BE2C (cell line): ENCODE data around the gene C9orf78.
A peak's percentile ranks its signal among the peaks of the same experiment; 100 is the strongest.

Experiments used
- DNase-seq: peaks from one replicate; pipeline ENCODE4 v3.0.0-alpha.2; 2020
- H3K27me3 ChIP-seq: fragments of 250-450 bp; sonication (Bioruptor Pico); 2 replicates; pipeline ENCODE4 v1.5.1; 2020; ENCODE audit warnings: mild to moderate bottlenecking
- H3K36me3 ChIP-seq: fragments of 250-450 bp; sonication (Bioruptor Pico); 2 replicates; pipeline ENCODE4 v1.5.1; 2020; ENCODE audit warnings: mild to moderate bottlenecking
- H3K4me1 ChIP-seq: fragments of 250-450 bp; sonication (Bioruptor Pico); 2 replicates; pipeline ENCODE4 v1.5.1; 2020
- H3K4me3 ChIP-seq: 2 replicates; pipeline ENCODE4 v1.5.1; 2011; ENCODE audit warnings: low read depth, low read length
- H3K9me3 ChIP-seq: fragments of 250-450 bp; sonication (Bioruptor Pico); 2 replicates; pipeline ENCODE4 v1.5.1; 2020
- TF ChIP-seq, protein P1 (sequence below): IDR thresholded peaks from 2 replicates; pipeline ENCODE4 v1.5.1; 2012; ENCODE audit warnings: mild to moderate bottlenecking, low read depth, low read length

Gene C9orf78

DNA sequence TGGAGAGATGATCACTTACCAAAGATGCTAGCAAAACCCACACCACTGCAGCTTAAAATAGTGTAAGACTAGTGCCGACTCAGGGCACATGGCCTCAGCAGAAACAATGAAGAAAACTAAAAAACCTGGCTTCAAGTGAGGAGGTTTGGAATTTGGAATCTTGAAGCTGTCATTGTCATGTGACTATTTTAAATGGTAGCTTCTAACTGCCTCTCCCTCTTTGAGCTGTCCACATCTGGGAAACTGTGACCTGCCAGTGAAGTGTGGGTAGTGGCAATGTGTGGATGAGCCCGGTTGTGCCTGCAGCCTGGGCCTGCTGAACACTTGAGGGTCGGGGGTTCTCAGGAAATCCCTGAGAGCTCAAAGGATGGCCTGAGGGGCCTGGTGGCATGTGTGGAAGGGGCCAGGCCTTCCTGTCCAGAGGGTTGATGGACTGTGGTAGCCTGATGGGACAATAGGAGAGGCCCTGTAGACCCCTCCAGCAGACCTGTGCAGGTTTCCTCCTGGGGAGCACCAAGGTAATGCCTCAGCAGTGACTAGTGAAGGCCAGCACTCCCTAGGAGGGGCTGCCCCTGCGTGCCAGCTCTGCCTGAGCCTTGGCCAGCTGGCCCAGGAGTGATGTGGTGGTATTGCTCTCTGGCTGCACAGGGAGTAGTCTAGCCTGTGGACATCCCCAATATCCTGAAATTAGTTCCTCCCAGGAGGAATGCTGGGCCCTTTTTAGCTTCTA, 13.8 kb upstream of the C9orf78 start:
- DNase-seq = no peak
- H3K4me1 ChIP-seq = peaks cover 15% of the 10 kb centered on the region
- peaks cover 15% of the 10 kb centered on the region for H3K36me3 ChIP-seq
- no peaks in the 10 kb centered on the region for H3K27me3 ChIP-seq
- TF ChIP-seq, protein P1, sequence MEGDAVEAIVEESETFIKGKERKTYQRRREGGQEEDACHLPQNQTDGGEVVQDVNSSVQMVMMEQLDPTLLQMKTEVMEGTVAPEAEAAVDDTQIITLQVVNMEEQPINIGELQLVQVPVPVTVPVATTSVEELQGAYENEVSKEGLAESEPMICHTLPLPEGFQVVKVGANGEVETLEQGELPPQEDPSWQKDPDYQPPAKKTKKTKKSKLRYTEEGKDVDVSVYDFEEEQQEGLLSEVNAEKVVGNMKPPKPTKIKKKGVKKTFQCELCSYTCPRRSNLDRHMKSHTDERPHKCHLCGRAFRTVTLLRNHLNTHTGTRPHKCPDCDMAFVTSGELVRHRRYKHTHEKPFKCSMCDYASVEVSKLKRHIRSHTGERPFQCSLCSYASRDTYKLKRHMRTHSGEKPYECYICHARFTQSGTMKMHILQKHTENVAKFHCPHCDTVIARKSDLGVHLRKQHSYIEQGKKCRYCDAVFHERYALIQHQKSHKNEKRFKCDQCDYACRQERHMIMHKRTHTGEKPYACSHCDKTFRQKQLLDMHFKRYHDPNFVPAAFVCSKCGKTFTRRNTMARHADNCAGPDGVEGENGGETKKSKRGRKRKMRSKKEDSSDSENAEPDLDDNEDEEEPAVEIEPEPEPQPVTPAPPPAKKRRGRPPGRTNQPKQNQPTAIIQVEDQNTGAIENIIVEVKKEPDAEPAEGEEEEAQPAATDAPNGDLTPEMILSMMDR = no peak
- H3K9me3 ChIP-seq = no peaks in the 10 kb centered on the region
- H3K4me3 ChIP-seq = no peak overlapping the region

DNA sequence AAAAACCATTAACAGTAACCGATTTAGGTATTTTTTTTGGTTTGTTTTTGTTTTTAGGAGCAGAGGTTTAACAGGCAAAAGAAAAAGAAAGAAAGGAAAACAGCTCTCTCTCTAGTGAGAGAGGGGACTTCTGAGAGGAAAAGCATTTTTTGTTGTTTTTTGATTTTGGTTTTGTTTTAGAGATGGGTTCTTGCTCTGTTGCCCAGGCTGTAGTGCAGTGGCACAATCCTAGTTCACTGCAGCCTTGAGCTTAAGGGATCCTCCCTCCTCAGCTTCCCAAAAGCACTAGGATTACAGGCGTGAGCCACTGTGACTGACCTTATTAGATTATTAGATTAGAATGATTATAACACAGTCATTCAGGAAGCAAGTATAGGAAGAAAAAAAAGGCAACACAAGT, 10.3 kb upstream of the C9orf78 start:
- TF ChIP-seq, protein P1 = no peak
- H3K27me3 ChIP-seq = no peaks in the 10 kb centered on the region
- H3K4me1 ChIP-seq = peaks cover 26% of the 10 kb centered on the region
- H3K9me3 ChIP-seq = no peaks in the 10 kb centered on the region
- H3K4me3 ChIP-seq = no peak overlapping the region
- peaks cover 4% of the 10 kb centered on the region for H3K36me3 ChIP-seq
- no peak for DNase-seq

DNA sequence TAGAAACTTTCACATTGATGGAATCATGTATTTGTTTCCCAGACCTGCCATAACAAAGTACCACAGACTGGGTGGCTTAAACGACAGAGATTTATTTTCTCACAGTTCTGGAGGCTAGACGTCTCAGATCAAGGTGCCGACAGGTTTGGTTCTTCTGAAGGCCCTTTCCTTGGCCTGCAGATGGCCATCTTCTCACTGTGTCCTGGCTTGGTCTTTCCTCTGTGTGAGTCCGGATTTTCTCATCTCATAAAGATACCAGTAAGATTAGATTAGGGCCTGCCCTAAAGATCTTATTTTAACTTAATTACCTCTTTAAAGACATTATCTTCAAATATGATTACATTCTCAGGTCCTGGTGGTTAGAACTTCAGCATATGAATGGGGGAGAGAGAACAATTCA, 6.0 kb upstream of the C9orf78 start:
- no peaks in the 10 kb centered on the region for H3K36me3 ChIP-seq
- no peak for DNase-seq
- no peaks in the 10 kb centered on the region for H3K9me3 ChIP-seq
- no peaks in the 10 kb centered on the region for H3K27me3 ChIP-seq
- TF ChIP-seq, protein P1 = peak; percentile 19
- H3K4me1 ChIP-seq = peaks cover 37% of the 10 kb centered on the region
- H3K4me3 ChIP-seq = no peak overlapping the region

DNA sequence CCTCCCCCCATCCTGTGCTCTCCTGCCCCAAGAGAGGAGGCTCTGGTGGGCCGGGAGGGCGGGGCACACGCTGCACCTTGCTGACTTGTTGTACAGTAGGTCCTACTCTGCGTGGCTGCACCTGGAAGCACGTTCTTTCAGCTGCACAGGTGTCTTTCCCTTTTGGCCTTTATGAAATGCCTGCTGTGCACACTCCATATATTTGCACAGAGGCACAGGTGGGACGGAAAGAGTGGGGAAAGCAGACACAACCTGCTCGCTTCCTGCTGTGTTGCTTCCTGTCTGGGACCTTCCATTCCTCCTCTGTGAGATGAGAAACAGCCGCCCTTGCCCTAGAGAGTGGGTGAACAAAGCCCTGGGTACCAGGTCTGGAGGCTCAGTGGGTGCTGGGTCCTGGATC, 5.0 kb upstream of the C9orf78 start:
- H3K4me3 ChIP-seq = no peak overlapping the region

DNA sequence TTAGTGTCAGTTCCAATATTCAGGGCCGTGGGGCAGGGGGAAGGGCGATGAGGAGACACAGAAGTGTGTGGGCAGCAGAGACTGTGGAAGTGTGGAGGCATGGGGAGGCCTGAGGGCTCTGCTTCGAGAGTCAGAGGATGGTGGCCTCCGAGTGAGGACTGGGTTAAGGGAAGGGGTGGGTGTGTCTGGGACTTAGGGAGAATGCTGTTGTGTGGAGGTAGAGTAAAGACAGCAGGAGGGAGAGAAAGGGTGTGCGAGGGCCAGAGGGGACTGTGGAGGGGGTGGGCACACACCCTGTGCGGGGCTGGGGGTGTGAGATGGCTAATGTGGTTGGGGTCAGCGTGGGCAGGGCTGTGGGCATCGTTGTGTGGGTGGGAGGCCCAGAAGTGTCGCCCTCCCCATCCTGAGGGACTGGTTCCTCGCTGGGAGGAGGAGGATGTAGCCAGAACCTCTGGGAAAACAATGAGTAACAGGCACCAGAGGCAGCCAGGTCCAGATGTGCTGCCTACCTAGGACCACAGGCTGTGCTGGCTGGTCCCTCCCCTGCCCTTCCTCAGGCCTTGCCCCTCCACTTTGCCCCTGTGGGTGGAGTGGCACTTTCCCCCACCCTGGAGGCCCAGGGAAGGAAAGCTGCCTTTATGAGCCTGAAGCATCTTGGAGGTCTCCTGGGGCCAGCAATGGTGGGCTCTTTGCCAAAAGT, 4.4 kb upstream of the C9orf78 start:
- H3K9me3 ChIP-seq = no peaks in the 10 kb centered on the region
- TF ChIP-seq, protein P1 = no peak
- no peaks in the 10 kb centered on the region for H3K27me3 ChIP-seq
- DNase-seq = peak; percentile 38
- H3K4me1 ChIP-seq = peaks cover 27% of the 10 kb centered on the region
- no peak overlapping the region for H3K4me3 ChIP-seq
- H3K36me3 ChIP-seq = no peaks in the 10 kb centered on the region

More for the DNA sequence above, 5.0 kb upstream of the C9orf78 start:
- Histone ChIP-seq H3K27me3 (no peaks in the 10 kb centered on the region), H3K9me3 (no peaks in the 10 kb centered on the region), H3K4me1 (peaks cover 29% of the 10 kb centered on the region), H3K36me3 (no peaks in the 10 kb centered on the region)
- no peak for DNase-seq
- TF ChIP-seq, protein P1 = no peak

DNA sequence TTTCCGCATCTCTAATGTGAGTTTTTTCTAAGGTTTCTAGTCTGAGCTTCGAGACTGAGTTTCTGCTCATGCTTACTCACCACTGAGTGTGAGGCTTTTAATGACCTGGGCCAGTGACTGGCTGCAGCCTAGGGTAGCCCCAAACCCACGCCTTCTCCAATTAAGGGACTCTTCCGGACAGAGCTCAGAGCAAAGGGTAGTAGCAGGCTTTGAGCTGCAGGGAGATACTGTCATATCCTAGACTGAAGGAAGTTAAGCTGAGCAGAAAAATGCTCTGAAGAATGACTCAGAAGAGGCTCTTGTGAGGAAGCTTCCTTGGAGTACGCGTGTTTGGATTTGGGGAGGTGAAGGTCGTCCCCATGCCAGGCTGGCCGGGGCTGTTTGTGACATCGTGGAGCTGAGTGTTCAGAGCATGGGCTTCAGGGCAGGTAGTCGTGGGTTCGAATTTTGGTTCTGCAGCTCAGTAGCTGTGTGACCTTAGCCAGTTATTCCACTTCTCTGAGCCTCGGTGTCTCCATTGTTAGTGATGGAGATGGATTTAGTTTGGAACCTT, 3.7 kb upstream of the C9orf78 start:
- Histone ChIP-seq H3K9me3 (no peaks in the 10 kb centered on the region), H3K4me3 (no peak overlapping the region), H3K27me3 (no peaks in the 10 kb centered on the region), H3K36me3 (no peaks in the 10 kb centered on the region), H3K4me1 (peaks cover 27% of the 10 kb centered on the region)
- DNase-seq = no peak
- TF ChIP-seq, protein P1 = no peak
